ENCODE results near the gene CHD5. TPM values are rescaled to one million over a fixed set of nuclear protein-coding genes. Genes with fewer than 3 reads are reported as not detected.

The CHD5 gene
- total RNA-seq, 1 experiment from 2014 or later, result 62.9 TPM

GRCh38 chr1:6109688-6110087 is 70.4 kb downstream of the CHD5 start:
- Histone ChIP-seq H3K9me3 (ENCODE audit: control insufficient read depth, insufficient read depth, low read depth, low read length) (no peaks in the 10 kb centered on the region), H3K4me3 (ENCODE audit: low read depth in 2 of 2, low read length in 2 of 2) (no peak overlapping the region), H3K36me3 (ENCODE audit: control insufficient read depth, insufficient read depth, low read length) (no peaks in the 10 kb centered on the region), H3K27me3 (ENCODE audit: control insufficient read depth, insufficient read depth, low read length) (no peaks in the 10 kb centered on the region), H3K4me1 (ENCODE audit: control insufficient read depth, insufficient read depth, low read length) (peaks cover 5% of the 10 kb centered on the region; the same call in 1 of the 2 replicates), H3K27ac (ENCODE audit: low read length) (no peak overlapping the region)
- CTCF ChIA-PET, result no interaction called here
- intact Hi-C loops (cut with micrococcal nuclease; ENCODE audit: unreplicated experiment) (loop anchor here (5.0 kb wide), 1 partner anchor 73 kb away; the partner anchor contains the start of gene CHD5), in situ Hi-C loops (cut with HindIII; ENCODE audit: low pct_unique_long_range_greater_than_20kb, low sequenced_read_pairs) (no loop called here)
- ATAC-seq (no peak), DNase-seq (ENCODE audit: low read depth, low spot score) (no peak)
- TF ChIP-seq TCF7L2 (IDR thresholded peaks at IDR 0.05; ENCODE audit: low read depth, low read length) (no peak), SIN3A (IDR thresholded peaks at IDR 0.05; ENCODE audit: borderline replicate concordance, insufficient read depth, low read depth, low read length) (no peak), POLR2AphosphoS5 (IDR thresholded peaks at IDR 0.05; ENCODE audit: low read depth, low read length) (no peak)
- TF ChIP-seq, protein P1, sequence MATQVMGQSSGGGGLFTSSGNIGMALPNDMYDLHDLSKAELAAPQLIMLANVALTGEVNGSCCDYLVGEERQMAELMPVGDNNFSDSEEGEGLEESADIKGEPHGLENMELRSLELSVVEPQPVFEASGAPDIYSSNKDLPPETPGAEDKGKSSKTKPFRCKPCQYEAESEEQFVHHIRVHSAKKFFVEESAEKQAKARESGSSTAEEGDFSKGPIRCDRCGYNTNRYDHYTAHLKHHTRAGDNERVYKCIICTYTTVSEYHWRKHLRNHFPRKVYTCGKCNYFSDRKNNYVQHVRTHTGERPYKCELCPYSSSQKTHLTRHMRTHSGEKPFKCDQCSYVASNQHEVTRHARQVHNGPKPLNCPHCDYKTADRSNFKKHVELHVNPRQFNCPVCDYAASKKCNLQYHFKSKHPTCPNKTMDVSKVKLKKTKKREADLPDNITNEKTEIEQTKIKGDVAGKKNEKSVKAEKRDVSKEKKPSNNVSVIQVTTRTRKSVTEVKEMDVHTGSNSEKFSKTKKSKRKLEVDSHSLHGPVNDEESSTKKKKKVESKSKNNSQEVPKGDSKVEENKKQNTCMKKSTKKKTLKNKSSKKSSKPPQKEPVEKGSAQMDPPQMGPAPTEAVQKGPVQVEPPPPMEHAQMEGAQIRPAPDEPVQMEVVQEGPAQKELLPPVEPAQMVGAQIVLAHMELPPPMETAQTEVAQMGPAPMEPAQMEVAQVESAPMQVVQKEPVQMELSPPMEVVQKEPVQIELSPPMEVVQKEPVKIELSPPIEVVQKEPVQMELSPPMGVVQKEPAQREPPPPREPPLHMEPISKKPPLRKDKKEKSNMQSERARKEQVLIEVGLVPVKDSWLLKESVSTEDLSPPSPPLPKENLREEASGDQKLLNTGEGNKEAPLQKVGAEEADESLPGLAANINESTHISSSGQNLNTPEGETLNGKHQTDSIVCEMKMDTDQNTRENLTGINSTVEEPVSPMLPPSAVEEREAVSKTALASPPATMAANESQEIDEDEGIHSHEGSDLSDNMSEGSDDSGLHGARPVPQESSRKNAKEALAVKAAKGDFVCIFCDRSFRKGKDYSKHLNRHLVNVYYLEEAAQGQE (IDR thresholded peaks at IDR 0.05; ENCODE audit: insufficient read depth in 1 of 2, low read depth in 2 of 2, low read length in 1 of 2), result no peak
- TF ChIP-seq, protein P2, sequence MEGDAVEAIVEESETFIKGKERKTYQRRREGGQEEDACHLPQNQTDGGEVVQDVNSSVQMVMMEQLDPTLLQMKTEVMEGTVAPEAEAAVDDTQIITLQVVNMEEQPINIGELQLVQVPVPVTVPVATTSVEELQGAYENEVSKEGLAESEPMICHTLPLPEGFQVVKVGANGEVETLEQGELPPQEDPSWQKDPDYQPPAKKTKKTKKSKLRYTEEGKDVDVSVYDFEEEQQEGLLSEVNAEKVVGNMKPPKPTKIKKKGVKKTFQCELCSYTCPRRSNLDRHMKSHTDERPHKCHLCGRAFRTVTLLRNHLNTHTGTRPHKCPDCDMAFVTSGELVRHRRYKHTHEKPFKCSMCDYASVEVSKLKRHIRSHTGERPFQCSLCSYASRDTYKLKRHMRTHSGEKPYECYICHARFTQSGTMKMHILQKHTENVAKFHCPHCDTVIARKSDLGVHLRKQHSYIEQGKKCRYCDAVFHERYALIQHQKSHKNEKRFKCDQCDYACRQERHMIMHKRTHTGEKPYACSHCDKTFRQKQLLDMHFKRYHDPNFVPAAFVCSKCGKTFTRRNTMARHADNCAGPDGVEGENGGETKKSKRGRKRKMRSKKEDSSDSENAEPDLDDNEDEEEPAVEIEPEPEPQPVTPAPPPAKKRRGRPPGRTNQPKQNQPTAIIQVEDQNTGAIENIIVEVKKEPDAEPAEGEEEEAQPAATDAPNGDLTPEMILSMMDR (IDR thresholded peaks at IDR 0.05), result no peak
- no TSS peak for BruUV-seq (replicated peaks)
- POLR2A ChIA-PET, result no interaction called here

- ChIA-PET POLR2A (no interaction called here), CTCF (interaction anchor here (0.7 to 1.1 kb wide), 3 partner anchors 12 to 136 kb away, joined by 3 to 5 read pairs (median 3); no protein-coding TSS in a partner anchor)
- in situ Hi-C loops (cut with HindIII; ENCODE audit: low pct_unique_long_range_greater_than_20kb, low sequenced_read_pairs), result no loop called here
- Histone ChIP-seq H3K27ac (ENCODE audit: low read length) (no peak overlapping the region), H3K27me3 (ENCODE audit: control insufficient read depth, insufficient read depth, low read length) (no peaks in the 10 kb centered on the region), H3K4me1 (ENCODE audit: control insufficient read depth, insufficient read depth, low read length) (peaks cover 5% of the 10 kb centered on the region; the same call in 1 of the 2 replicates), H3K4me3 (ENCODE audit: low read depth in 2 of 2, low read length in 2 of 2) (no peak overlapping the region), H3K9me3 (ENCODE audit: control insufficient read depth, insufficient read depth, low read depth, low read length) (no peaks in the 10 kb centered on the region), H3K36me3 (ENCODE audit: control insufficient read depth, insufficient read depth, low read length) (no peaks in the 10 kb centered on the region; the same call in 1 of the 2 replicates)
- peak; percentile 92 for ATAC-seq
- TF ChIP-seq, protein P2 (IDR thresholded peaks at IDR 0.05), result peak; percentile 86
- TF ChIP-seq SIN3A (IDR thresholded peaks at IDR 0.05; ENCODE audit: borderline replicate concordance, insufficient read depth, low read depth, low read length), result no peak
- intact Hi-C loops (cut with micrococcal nuclease; ENCODE audit: unreplicated experiment), result loop anchor here (5.0 kb wide), 1 partner anchor 73 kb away; the partner anchor contains the start of gene CHD5
- DNase-seq (ENCODE audit: low read depth, low spot score), result no peak
- BruUV-seq (replicated peaks), result no TSS peak
Measured at GRCh38 chr1:6108937-6109614, 71.0 kb downstream of the CHD5 start.
